Trophoblast cell (in vitro differentiated cells and primary cell): ENCODE data around the gene GCSH.
"Not testable (repeated sequence)": the region's sequence is repeated elsewhere in the genome, so short reads cannot be mapped to it uniquely, and the experiment has no call there.

Experiments used
- DNase-seq, 2 donors: peaks; one replicate each; pipeline ENCODE4 v3.0.0-alpha.2; 2016
- H2AFZ ChIP-seq: 2 replicates; pipeline ENCODE4 v1.6.1; 2013; ENCODE audit warnings: low read length, moderate library complexity, mild to moderate bottlenecking; ENCODE audit not compliant: insufficient read depth, poor library complexity
- H2AK5ac ChIP-seq: 2 replicates; pipeline ENCODE4 v1.6.1; 2013; ENCODE audit warnings: mild to moderate bottlenecking, low read length
- H2BK120ac ChIP-seq: 2 replicates; pipeline ENCODE4 v1.6.1; 2013; ENCODE audit warnings: low read length, mild to moderate bottlenecking, moderate library complexity; ENCODE audit not compliant: insufficient read depth, poor library complexity
- H2BK12ac ChIP-seq: 2 replicates; pipeline ENCODE4 v1.6.1; 2013; ENCODE audit warnings: mild to moderate bottlenecking, low read length, moderate library complexity
- H2BK5ac ChIP-seq: 2 replicates; pipeline ENCODE4 v1.6.1; 2013; ENCODE audit warnings: low read length, low read depth, moderate library complexity, mild to moderate bottlenecking; ENCODE audit not compliant: poor library complexity
- H3K14ac ChIP-seq: 2 replicates; pipeline ENCODE4 v1.6.1; 2013; ENCODE audit warnings: mild to moderate bottlenecking, low read length
- H3K18ac ChIP-seq: 2 replicates; pipeline ENCODE4 v1.6.1; 2013; ENCODE audit warnings: mild to moderate bottlenecking, low read length
- H3K23ac ChIP-seq: 2 replicates; pipeline ENCODE4 v1.6.1; 2013; ENCODE audit warnings: low read length
- H3K27ac ChIP-seq: 2 replicates; pipeline ENCODE4 v1.5.1; 2013; ENCODE audit warnings: low read depth, mild to moderate bottlenecking, inconsistent platforms, low read length, moderate library complexity
- H3K27me3 ChIP-seq: 2 replicates; pipeline ENCODE4 v1.6.1; 2013; ENCODE audit warnings: inconsistent platforms, mild to moderate bottlenecking, low read length, moderate library complexity; ENCODE audit not compliant: insufficient read depth
- H3K36me3 ChIP-seq, 2 experiments: 1 replicate in 1 of 2; 2 replicates in 1 of 2; pipeline ENCODE4 v1.6.1; 2013; ENCODE audit warnings: low read length in 2 of 2, mild to moderate bottlenecking in 2 of 2, moderate library complexity in 1 of 2; ENCODE audit not compliant: insufficient read depth in 2 of 2, control insufficient read depth in 1 of 2
- H3K4ac ChIP-seq: 2 replicates; pipeline ENCODE4 v1.6.1; 2013; ENCODE audit warnings: low read depth, mild to moderate bottlenecking, low read length, moderate library complexity
- H3K4me1 ChIP-seq, 2 experiments: 1 replicate in 1 of 2; 2 replicates in 1 of 2; pipeline ENCODE4 v1.6.1; 2013; ENCODE audit warnings: low read length in 2 of 2, mild to moderate bottlenecking in 2 of 2, moderate library complexity in 1 of 2; ENCODE audit not compliant: insufficient read depth in 2 of 2, control insufficient read depth in 1 of 2
- H3K4me2 ChIP-seq: 2 replicates; pipeline ENCODE4 v1.6.1; 2013; ENCODE audit warnings: inconsistent platforms, mild to moderate bottlenecking, low read length, moderate library complexity
- H3K4me3 ChIP-seq: 2 replicates; pipeline ENCODE4 v1.5.1; 2013; ENCODE audit warnings: mild to moderate bottlenecking, low read depth, low read length, inconsistent platforms
- H3K79me1 ChIP-seq: one replicate; pipeline ENCODE4 v1.6.1; 2013; ENCODE audit warnings: low read length
- H3K79me2 ChIP-seq: 2 replicates; pipeline ENCODE4 v1.6.1; 2013; ENCODE audit warnings: low read length, mild to moderate bottlenecking; ENCODE audit not compliant: control insufficient read depth, insufficient read depth, poor library complexity
- H3K9ac ChIP-seq: 2 replicates; pipeline ENCODE4 v1.6.1; 2013; ENCODE audit warnings: mild to moderate bottlenecking, low read length
- H3K9me3 ChIP-seq: 2 replicates; pipeline ENCODE4 v1.6.1; 2013; ENCODE audit warnings: low read depth, mild to moderate bottlenecking, control low read depth, inconsistent platforms, low read length; ENCODE audit not compliant: insufficient read depth
- H4K12ac ChIP-seq: 2 replicates; pipeline ENCODE4 v1.6.1; 2013; ENCODE audit warnings: low read depth, mild to moderate bottlenecking, low read length, moderate library complexity
- H4K8ac ChIP-seq: 2 replicates; pipeline ENCODE4 v1.6.1; 2013; ENCODE audit warnings: low read depth, mild to moderate bottlenecking, low read length, moderate library complexity
- H4K91ac ChIP-seq: one replicate; pipeline ENCODE4 v1.6.1; 2013; ENCODE audit warnings: low read depth, mild to moderate bottlenecking, low read length, moderate library complexity
- WGBS: extraction: QIAGEN DNeasy Blood & Tissue Kit; methylation state at CpG from one replicate; pipeline ENCODE4 v1.1.7; 2013; ENCODE audit warnings: missing lambda C conversion rate; ENCODE audit not compliant: insufficient read length, insufficient coverage; ENCODE audit errors: extremely low coverage; 5-methylcytosine and 5-hydroxymethylcytosine counted together

The GCSH gene

GRCh38 chr16:81117436-81117835 is 21.2 kb upstream of the GCSH start:
- no peaks in the 10 kb centered on the region for H3K79me2 ChIP-seq
- H3K4ac ChIP-seq: no peak overlapping the region
- no peak overlapping the region for H3K14ac ChIP-seq
- H3K27me3 ChIP-seq: no peaks in the 10 kb centered on the region
- no peak overlapping the region for H3K4me3 ChIP-seq
- peaks cover 4 to 5% of the 10 kb centered on the region in 2 experiments for H3K4me1 ChIP-seq
- no peak overlapping the region for H2BK5ac ChIP-seq
- no CpG with 5 or more reads among the region's 11 CpGs for WGBS
- no peaks in the 10 kb centered on the region for H3K9me3 ChIP-seq
- no peak overlapping the region for H3K4me2 ChIP-seq
- H4K91ac ChIP-seq: no peak overlapping the region
- no peak overlapping the region for H3K9ac ChIP-seq
- H4K8ac ChIP-seq: no peak overlapping the region
- H2AFZ ChIP-seq: no peak overlapping the region
- H2BK120ac ChIP-seq: no peak overlapping the region
- DNase-seq: no peak
- no peaks in the 10 kb centered on the region for H3K79me1 ChIP-seq
- H3K36me3 ChIP-seq: no peaks in the 10 kb centered on the region
- no peak overlapping the region for H3K23ac ChIP-seq
- H3K27ac ChIP-seq: no peak overlapping the region
- no peak overlapping the region for H3K18ac ChIP-seq
- H2AK5ac ChIP-seq: no peak overlapping the region
- no peak overlapping the region for H2BK12ac ChIP-seq
- no peak overlapping the region for H4K12ac ChIP-seq

- Histone ChIP-seq H3K4me3 (no peak overlapping the region), H4K8ac (no peak overlapping the region), H2BK120ac (no peak overlapping the region), H3K23ac (no peak overlapping the region), H3K4me1 (no peaks in the 10 kb centered on the region), H2BK12ac (no peak overlapping the region), H3K36me3 (no peaks in the 10 kb centered on the region), H4K91ac (no peak overlapping the region), H3K14ac (no peak overlapping the region), H3K27me3 (no peaks in the 10 kb centered on the region), H2AK5ac (no peak overlapping the region), H3K27ac (no peak overlapping the region), H2BK5ac (no peak overlapping the region), H3K9ac (no peak overlapping the region), H3K18ac (no peak overlapping the region), H3K4me2 (no peak overlapping the region), H3K79me1 (no peaks in the 10 kb centered on the region), H4K12ac (no peak overlapping the region), H2AFZ (no peak overlapping the region), H3K4ac (no peak overlapping the region), H3K79me2 (no peaks in the 10 kb centered on the region), H3K9me3 (no peaks in the 10 kb centered on the region)
- no peak for DNase-seq
- WGBS: no CpG with 5 or more reads among the region's 9 CpGs
Observed at GRCh38 chr16:81116285-81116684, 20.1 kb upstream of the GCSH start.

GRCh38 chr16:81112453-81112852 is 16.3 kb upstream of the GCSH start:
- no peak for DNase-seq
- no peaks in the 10 kb centered on the region for H3K79me1 ChIP-seq
- no peaks in the 10 kb centered on the region for H3K36me3 ChIP-seq
- H4K8ac ChIP-seq: no peak overlapping the region
- H3K27me3 ChIP-seq: no peaks in the 10 kb centered on the region
- no peak overlapping the region for H2BK120ac ChIP-seq
- no peak overlapping the region for H3K9ac ChIP-seq
- no peaks in the 10 kb centered on the region for H3K79me2 ChIP-seq
- no peak overlapping the region for H3K4me2 ChIP-seq
- H3K4ac ChIP-seq: no peak overlapping the region
- no peak overlapping the region for H4K12ac ChIP-seq
- no peaks in the 10 kb centered on the region for H3K4me1 ChIP-seq
- no peak overlapping the region for H4K91ac ChIP-seq
- WGBS: no CpG with 5 or more reads among the region's 4 CpGs
- H3K27ac ChIP-seq: no peak overlapping the region
- H3K4me3 ChIP-seq: no peak overlapping the region
- no peak overlapping the region for H2BK5ac ChIP-seq
- H2BK12ac ChIP-seq: no peak overlapping the region
- no peak overlapping the region for H3K18ac ChIP-seq
- H2AK5ac ChIP-seq: no peak overlapping the region
- H3K23ac ChIP-seq: no peak overlapping the region
- H3K14ac ChIP-seq: no peak overlapping the region
- no peak overlapping the region for H2AFZ ChIP-seq
- H3K9me3 ChIP-seq: peaks cover 4% of the 10 kb centered on the region

GRCh38 chr16:81109274-81109673 is 13.1 kb upstream of the GCSH start:
- WGBS: no CpG with 5 or more reads among the region's 6 CpGs
- not testable (repeated sequence) for H3K4me3 ChIP-seq, H2AK5ac ChIP-seq, H3K18ac ChIP-seq, H3K4ac ChIP-seq, H3K4me2 ChIP-seq, H4K8ac ChIP-seq, DNase-seq, H3K36me3 ChIP-seq, H3K14ac ChIP-seq, H2BK5ac ChIP-seq, H3K9ac ChIP-seq, H3K27ac ChIP-seq, H4K91ac ChIP-seq, H2BK120ac ChIP-seq, H3K9me3 ChIP-seq, H3K79me1 ChIP-seq, H3K79me2 ChIP-seq, H3K23ac ChIP-seq, H2AFZ ChIP-seq, H4K12ac ChIP-seq, H3K27me3 ChIP-seq, H2BK12ac ChIP-seq, H3K4me1 ChIP-seq
